22Rv1 (cell line): ENCODE measurements around the gene ZRANB3.

Experiments
- CTCF ChIP-seq: fragments of 450-650 bp; IDR thresholded peaks from 2 replicates; pipeline ENCODE4 v1.5.1; 2017; ENCODE audit warnings: mild to moderate bottlenecking
- ZFX ChIP-seq: fragments of 450-650 bp; IDR thresholded peaks from 2 replicates; pipeline ENCODE4 v1.6.1; 2017; ENCODE audit warnings: antibody characterized with exemption, borderline replicate concordance

- TF ChIP-seq CTCF, result no peak
- TF ChIP-seq ZFX, result no peak
Observed at GRCh38 chr2:135152361-135152760, 378.7 kb downstream of the ZRANB3 start.
